ENCODE results near the gene CYSRT1.

DNA sequence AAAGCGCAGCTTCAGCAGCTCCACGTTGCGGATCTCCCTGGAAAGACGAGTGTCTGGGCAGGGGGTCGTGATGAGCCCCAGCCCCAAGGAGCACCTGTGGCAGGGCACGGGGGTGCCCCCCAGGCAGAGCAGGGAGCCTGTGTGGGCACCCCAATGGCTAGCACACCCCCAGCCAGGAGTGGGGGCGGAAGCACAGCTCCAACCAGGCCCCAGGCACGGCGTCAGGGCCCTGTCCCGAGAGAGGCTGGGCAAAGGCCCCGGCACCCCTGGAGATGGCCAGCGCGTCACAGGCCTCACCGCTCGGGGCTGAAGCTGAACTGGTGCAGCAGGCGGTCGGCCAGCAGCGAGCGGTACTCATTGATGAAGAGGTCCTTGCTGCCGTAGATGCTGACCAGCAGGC lies 44.5 kb upstream of the CYSRT1 start:
- TF ChIP-seq, protein P1, sequence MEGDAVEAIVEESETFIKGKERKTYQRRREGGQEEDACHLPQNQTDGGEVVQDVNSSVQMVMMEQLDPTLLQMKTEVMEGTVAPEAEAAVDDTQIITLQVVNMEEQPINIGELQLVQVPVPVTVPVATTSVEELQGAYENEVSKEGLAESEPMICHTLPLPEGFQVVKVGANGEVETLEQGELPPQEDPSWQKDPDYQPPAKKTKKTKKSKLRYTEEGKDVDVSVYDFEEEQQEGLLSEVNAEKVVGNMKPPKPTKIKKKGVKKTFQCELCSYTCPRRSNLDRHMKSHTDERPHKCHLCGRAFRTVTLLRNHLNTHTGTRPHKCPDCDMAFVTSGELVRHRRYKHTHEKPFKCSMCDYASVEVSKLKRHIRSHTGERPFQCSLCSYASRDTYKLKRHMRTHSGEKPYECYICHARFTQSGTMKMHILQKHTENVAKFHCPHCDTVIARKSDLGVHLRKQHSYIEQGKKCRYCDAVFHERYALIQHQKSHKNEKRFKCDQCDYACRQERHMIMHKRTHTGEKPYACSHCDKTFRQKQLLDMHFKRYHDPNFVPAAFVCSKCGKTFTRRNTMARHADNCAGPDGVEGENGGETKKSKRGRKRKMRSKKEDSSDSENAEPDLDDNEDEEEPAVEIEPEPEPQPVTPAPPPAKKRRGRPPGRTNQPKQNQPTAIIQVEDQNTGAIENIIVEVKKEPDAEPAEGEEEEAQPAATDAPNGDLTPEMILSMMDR (conservative IDR thresholded peaks at IDR 0.05; ENCODE audit: low read length), result no peak
- TF ChIP-seq EZH2phosphoT487 (IDR thresholded peaks at IDR 0.05; ENCODE audit: borderline replicate concordance, low read depth, low read length), result no peak

Data from OCI-LY7 (cell line).